Right lobe of liver (tissue), 4 donors: Measurements from ENCODE around the gene MOAP1.

Experiments used
- POLR2A ChIP-seq: fragments of 450-650 bp; IDR thresholded peaks from one replicate; pipeline ENCODE4 v1.6.1; 2017; ENCODE audit warnings: antibody characterized with exemption, mild to moderate bottlenecking
- TF ChIP-seq, protein P1 (sequence below), 4 donors: fragments of 200-600 bp in 3 of 4; fragments of 450-650 bp in 1 of 4; IDR thresholded peaks; one replicate each; pipeline versions ENCODE4 v1.5.1 to v1.8.0; 2016 to 2022; ENCODE audit warnings: antibody characterized with exemption in 4 of 4, mild to moderate bottlenecking in 2 of 4
- donor health status: DM: no; HTN: no; CAD: no.
- donor health status: DM: no; HTN: no; CAD: no.
- donor health status: DM: no; HTN: yes; CAD: no.

DNA sequence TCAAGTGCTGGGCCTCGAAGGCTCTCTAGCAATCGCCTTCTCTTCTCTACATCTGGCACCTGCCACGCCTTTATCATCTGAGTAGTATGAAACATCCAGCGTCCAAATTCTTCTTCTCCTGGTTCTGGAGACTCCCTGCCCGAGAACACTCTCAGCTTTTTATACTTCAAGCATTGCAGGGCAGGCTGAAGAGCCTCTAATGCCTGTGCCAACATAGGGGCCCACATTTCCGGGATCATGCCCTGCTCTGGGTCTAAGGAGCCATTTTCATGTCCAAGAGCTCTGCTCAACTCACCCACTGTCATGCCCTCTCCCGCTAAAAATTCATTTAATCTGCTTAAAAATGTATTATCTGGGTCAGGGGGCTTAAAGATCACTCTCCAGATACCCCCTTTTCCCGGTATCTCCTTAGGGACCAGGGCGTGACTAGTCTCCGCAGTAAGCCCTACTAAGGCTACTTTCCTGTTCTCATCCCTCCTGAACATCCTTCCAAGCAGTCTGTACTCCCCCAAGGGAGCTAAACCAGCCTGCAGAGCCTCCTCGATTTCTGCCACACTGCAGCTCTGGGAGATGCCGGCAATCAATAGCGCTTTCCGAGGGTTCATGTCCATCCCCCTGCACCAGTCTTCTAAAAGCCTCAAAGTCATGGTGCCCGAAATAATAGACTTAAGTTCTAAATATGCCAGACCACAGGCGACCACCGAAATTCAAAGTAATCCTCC, 940 bp downstream of the MOAP1 start:
- no peak for TF ChIP-seq POLR2A
- TF ChIP-seq, protein P1, sequence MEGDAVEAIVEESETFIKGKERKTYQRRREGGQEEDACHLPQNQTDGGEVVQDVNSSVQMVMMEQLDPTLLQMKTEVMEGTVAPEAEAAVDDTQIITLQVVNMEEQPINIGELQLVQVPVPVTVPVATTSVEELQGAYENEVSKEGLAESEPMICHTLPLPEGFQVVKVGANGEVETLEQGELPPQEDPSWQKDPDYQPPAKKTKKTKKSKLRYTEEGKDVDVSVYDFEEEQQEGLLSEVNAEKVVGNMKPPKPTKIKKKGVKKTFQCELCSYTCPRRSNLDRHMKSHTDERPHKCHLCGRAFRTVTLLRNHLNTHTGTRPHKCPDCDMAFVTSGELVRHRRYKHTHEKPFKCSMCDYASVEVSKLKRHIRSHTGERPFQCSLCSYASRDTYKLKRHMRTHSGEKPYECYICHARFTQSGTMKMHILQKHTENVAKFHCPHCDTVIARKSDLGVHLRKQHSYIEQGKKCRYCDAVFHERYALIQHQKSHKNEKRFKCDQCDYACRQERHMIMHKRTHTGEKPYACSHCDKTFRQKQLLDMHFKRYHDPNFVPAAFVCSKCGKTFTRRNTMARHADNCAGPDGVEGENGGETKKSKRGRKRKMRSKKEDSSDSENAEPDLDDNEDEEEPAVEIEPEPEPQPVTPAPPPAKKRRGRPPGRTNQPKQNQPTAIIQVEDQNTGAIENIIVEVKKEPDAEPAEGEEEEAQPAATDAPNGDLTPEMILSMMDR (IDR thresholded peaks at IDR 0.05) = no peak
